Right atrium auricular region (tissue), 2 donors: Measurements from ENCODE around the gene ADGRL3. TPM values are rescaled to one million over a fixed set of nuclear protein-coding genes. Genes with fewer than 3 reads are reported as not detected.

ENCODE experiments used
- DNase-seq: peaks from one replicate; pipeline ENCODE4 v3.0.0-alpha.2; 2019; ENCODE audit warnings: low spot score
- H3K27ac ChIP-seq, 2 donors: fragments of 200-600 bp; sonication (generic); 1 replicate in 1 of 2; 2 replicates in 1 of 2; pipeline ENCODE4 v1.5.1; 2016 to 2019
- H3K27me3 ChIP-seq, 2 donors: fragments of 200-600 bp; sonication (generic); one replicate each; pipeline versions ENCODE4 v1.5.1 to v1.6.0; 2017 to 2019
- H3K36me3 ChIP-seq: fragments of 200-600 bp; sonication (generic); one replicate; pipeline ENCODE4 v1.5.1; 2016
- H3K4me1 ChIP-seq, 2 donors: fragments of 200-600 bp; sonication (generic); one replicate each; pipeline versions ENCODE4 v1.5.1 to v1.6.0; 2017 to 2019
- H3K4me3 ChIP-seq, 2 donors: fragments of 200-600 bp; sonication (generic); 1 replicate in 1 of 2; 2 replicates in 1 of 2; pipeline ENCODE4 v1.5.1; 2017 to 2019; ENCODE audit warnings: mild to moderate bottlenecking in 1 of 2, moderate library complexity in 1 of 2
- H3K9me3 ChIP-seq, 2 donors: fragments of 200-600 bp; sonication (generic); one replicate each; pipeline ENCODE4 v1.5.1; 2019
- CTCF ChIP-seq, 2 donors: fragments of 200-600 bp; sonication (generic); IDR thresholded peaks; one replicate each; pipeline ENCODE4 v1.5.1; 2019; ENCODE audit warnings: antibody characterized with exemption in 2 of 2
- total RNA-seq, 2 donors: library from RNA; depleted of rRNA; stranded (reverse); fragments of >200 nt; gene quantifications; one replicate each; pipeline ENCODE4 v1.1.0, GENCODE V29; 2016

ADGRL3 gene
- total RNA-seq, 2 donors from 2014 or later, result 0.86 to 1.9 TPM

GRCh38 chr4:62118558-62118957 is 918.4 kb downstream of the ADGRL3 start:
- Histone ChIP-seq H3K27ac (no peak overlapping the region), H3K27me3 (no peaks in the 10 kb centered on the region), H3K4me1 (no peaks in the 10 kb centered on the region), H3K36me3 (no peaks in the 10 kb centered on the region), H3K4me3 (no peak overlapping the region), H3K9me3 (no peaks in the 10 kb centered on the region)
- no peak for TF ChIP-seq CTCF (IDR thresholded peaks at IDR 0.05)
- no peak for DNase-seq

- no peak overlapping the region for H3K4me3 ChIP-seq
- H3K4me1 ChIP-seq, result no peaks in the 10 kb centered on the region
- DNase-seq, result no peak
- TF ChIP-seq CTCF (IDR thresholded peaks at IDR 0.05), result no peak
- H3K36me3 ChIP-seq, result no peaks in the 10 kb centered on the region
- no peaks in the 10 kb centered on the region for H3K27me3 ChIP-seq
- no peak overlapping the region for H3K27ac ChIP-seq
- H3K9me3 ChIP-seq, result no peaks in the 10 kb centered on the region
Measured at GRCh38 chr4:62119195-62119594, 919.1 kb downstream of the ADGRL3 start.

GRCh38 chr4:62126064-62126732 is 926.1 kb downstream of the ADGRL3 start:
- no peaks in the 10 kb centered on the region for H3K27me3 ChIP-seq
- H3K4me1 ChIP-seq, result no peaks in the 10 kb centered on the region
- H3K27ac ChIP-seq, result no peak overlapping the region
- H3K4me3 ChIP-seq, result no peak overlapping the region
- H3K36me3 ChIP-seq, result no peaks in the 10 kb centered on the region
- no peaks in the 10 kb centered on the region for H3K9me3 ChIP-seq
- TF ChIP-seq CTCF (IDR thresholded peaks at IDR 0.05), result no peak
- DNase-seq, result no peak
